GM20000 (cell line): ENCODE measurements around the gene ARMC12.

Source experiments
- DNase-seq: peaks from one replicate; pipeline ENCODE4 v3.0.0; 2012; ENCODE audit warnings: low spot score
- TF ChIP-seq, protein P1 (sequence below): IDR thresholded peaks from 2 replicates; pipeline ENCODE4 v1.5.1; 2012; ENCODE audit warnings: mild to moderate bottlenecking, control low read depth; ENCODE audit errors: extremely low read depth, missing control alignments

ARMC12 gene

DNA sequence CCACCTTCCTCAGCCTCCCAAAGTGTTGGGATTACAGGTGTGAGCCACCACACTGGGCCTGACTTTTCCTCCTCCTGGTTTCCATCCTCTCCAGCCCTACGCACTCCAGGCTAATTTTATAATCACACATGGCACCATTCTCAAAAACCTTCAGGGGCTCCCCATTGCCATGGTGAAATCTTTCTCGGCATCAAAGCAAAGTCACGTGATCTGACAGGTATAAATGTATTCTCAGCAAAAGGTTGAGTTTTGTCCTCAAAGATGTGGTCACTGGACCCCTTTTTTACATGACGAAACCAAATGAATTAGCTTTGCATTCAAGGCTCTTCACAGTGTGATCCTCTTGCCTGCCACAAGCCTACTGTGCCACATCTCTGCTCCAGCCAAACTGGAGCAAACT is 15.5 kb downstream of the ARMC12 start:
- TF ChIP-seq, protein P1, sequence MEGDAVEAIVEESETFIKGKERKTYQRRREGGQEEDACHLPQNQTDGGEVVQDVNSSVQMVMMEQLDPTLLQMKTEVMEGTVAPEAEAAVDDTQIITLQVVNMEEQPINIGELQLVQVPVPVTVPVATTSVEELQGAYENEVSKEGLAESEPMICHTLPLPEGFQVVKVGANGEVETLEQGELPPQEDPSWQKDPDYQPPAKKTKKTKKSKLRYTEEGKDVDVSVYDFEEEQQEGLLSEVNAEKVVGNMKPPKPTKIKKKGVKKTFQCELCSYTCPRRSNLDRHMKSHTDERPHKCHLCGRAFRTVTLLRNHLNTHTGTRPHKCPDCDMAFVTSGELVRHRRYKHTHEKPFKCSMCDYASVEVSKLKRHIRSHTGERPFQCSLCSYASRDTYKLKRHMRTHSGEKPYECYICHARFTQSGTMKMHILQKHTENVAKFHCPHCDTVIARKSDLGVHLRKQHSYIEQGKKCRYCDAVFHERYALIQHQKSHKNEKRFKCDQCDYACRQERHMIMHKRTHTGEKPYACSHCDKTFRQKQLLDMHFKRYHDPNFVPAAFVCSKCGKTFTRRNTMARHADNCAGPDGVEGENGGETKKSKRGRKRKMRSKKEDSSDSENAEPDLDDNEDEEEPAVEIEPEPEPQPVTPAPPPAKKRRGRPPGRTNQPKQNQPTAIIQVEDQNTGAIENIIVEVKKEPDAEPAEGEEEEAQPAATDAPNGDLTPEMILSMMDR: no peak
- DNase-seq: no peak

DNA sequence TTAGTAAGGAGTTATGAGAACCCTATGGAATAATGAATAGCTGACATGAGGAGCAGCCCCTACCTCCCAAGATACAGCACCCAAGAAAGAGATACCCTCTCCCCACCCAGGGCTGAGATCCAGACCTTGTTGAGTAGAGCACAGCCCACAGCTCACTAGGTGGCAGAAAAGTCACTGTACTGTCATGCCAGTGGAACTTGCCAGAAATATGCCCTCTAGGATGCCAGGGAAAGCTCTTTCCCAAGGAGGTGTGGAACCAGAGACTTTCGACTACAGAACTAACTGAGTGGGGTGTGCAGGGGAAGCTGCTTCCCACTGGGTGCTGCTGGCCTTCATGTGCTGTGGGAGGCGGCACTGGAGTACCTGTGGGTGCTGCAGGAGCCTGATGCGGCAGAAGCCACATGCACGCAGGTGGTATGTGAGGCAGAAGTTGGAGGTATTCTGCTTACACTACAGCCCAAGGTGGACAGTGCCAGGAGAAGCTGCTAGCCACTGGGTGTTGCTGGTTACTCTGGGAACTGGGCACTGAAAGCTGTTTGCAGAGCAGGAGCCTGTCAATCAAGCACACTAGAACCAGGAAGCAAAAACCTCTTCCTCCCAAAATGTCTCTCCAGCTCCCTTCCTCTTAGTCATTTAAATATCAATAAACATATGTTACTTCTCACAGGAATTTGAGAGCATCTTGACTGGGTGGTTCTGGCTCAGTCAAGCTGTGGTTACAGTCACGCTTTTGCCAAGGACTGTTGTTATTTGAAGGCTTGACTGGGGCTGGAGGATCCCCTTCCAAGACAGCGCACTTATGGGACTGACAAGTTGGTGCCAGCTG is 17.8 kb downstream of the ARMC12 start:
- TF ChIP-seq, protein P1: no peak
- no peak for DNase-seq

DNA sequence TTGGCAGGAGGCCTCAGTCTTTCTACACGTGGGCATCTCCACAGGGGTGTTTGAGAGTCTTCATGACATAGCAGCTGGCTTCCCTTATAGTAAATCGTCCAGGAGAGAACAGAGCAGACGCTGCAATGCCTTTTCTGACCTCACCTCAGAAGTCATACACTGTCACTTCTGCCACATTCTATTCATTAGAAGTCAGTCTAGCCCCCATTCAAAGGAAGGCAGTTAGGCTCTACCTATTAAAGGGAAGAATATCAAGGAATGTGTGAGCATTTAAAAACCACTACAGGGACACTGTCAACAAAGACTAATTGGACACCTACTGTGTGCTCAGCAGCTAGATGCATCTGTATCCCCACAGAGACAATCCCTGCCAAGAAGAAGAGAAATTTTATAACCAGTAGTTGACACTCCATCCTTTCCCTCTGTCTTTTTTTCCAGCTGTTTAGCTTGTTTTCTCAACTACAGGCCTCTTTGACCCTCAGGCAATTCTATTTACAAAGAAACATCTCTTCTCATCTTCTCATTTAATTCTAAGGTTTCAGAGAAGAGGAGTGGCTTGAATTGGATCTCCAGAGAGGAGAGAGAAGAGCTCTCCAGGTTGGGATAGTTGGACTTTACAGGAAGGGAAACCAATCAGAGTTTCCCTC is 18.6 kb downstream of the ARMC12 start:
- no peak for DNase-seq
- TF ChIP-seq, protein P1: no peak

DNA sequence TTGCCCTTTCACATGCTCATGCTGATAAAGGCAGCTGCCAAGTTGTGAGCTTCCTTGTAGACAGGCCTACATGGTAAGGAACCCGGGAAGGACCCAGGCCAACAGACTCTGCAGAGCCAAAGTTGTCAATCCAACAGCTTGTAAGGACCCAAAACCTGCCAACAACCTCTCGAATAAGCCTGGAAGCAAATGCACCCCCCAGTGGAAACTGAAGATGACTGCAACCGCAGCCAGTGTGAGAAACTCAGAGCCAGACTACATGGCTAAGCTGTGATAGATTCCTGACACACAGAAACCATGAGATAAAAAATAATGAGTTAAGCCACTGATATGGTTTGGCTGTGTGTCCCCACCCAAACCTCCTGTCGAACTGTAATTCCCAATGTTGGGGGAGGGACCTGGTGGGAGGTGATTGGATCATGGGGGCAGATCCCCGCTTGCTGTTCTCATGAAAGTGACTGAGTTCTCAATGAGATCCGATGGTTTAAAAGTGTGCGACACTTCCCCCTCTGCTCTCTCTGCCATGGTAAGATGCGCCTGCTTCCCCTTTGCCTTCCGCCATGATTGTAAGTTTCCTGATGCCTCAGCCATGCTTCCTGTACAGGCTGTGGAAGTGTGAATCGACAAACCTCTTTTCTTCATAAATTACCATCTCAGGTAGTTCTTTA is 20.8 kb downstream of the ARMC12 start:
- DNase-seq: peak; percentile 63
- TF ChIP-seq, protein P1: peak; percentile 50

DNA sequence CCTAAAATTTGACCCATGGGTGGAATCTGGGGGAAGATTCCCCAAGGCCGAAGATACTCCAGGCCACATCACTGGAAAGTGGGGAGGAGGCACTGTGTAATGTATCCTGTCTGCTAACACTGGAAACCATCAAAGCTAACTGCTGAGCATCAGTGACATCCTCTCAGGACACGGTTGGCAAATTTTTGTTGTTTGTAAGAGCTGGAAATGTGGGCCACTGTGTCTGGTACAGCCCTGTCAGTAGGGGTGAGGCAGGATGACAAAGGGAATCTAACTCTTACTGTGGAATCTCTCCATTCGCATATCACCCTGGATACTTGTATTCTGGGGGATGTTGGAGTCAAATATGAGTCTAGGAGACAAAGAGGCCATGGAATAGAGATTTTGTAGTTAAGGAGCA is 22.6 kb downstream of the ARMC12 start:
- TF ChIP-seq, protein P1: no peak
- no peak for DNase-seq

DNA sequence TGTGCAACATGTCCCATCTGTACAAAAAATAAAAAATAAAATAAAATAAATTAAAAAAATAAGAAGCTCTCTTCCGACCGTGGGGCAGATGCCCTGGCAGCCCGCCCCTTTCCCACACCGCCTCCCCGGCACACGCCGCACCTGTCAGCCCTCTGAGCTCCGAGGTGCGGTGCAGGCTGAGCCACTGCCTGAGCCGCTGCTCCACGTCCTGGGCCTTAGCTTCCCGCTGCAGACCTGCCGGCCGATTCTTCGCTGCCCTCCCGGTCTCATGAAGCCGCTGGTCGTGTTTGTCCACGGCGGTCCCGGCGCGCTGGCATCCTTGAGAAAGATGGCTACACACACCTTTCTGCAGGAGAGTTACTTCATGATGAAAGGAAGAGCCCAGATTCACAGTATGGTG is 28.9 kb downstream of the ARMC12 start:
- TF ChIP-seq, protein P1: no peak

DNA sequence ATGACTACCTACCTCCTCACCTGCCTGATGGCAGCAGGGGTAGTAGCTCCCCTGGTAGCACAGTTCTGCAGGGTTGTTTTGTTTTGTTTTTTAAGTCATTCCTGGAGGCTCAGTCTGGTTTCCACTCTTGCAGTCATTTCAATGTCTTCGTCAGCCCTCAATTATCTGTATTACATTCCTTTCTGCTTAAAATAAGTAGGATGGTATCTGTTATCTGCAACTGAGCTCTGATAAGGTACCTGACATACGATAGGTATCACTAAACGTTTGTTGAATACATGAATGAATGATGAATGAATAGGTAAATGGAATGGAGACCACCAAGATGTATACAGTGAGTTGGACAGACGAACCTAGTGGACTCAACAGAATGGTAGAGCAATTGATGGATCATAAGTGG is 32.4 kb downstream of the ARMC12 start:
- TF ChIP-seq, protein P1: no peak
- no peak for DNase-seq

More for the DNA sequence above, 28.9 kb downstream of the ARMC12 start:
- DNase-seq: no peak
